HepG2 (cell line): ENCODE data around the gene RBMS2. TPM values are rescaled to one million over a fixed set of nuclear protein-coding genes. Genes with fewer than 3 reads are reported as not detected.

Experiments
- ATM ChIP-seq: fragments of 450-650 bp; IDR thresholded peaks from 2 replicates; pipeline ENCODE4 v1.7.1; 2017; ENCODE audit warnings: mild to moderate bottlenecking, borderline replicate concordance
- CHCHD3 ChIP-seq: sonication (generic); formaldehyde crosslinking; IDR thresholded peaks from 2 replicates; pipeline ENCODE4 v1.8.0; 2022; ENCODE audit warnings: mild to moderate bottlenecking, missing genetic modification reagents, moderate library complexity
- EED ChIP-seq: sonication (generic); formaldehyde crosslinking; IDR thresholded peaks from 2 replicates; pipeline ENCODE4 v1.5.0; 2020; ENCODE audit warnings: mild to moderate bottlenecking, missing genetic modification reagents
- GMEB2 ChIP-seq: IDR thresholded peaks from 2 replicates; pipeline ENCODE4 v1.6.1; 2016; ENCODE audit warnings: missing biosample characterization, missing genetic modification reagents, low read depth
- KDM2A ChIP-seq: sonication (generic); formaldehyde crosslinking; IDR thresholded peaks from 2 replicates; pipeline ENCODE4 v1.4.0; 2020; ENCODE audit warnings: low read depth, missing genetic modification reagents, borderline replicate concordance
- NR2F6 ChIP-seq, 2 experiments: IDR thresholded peaks; 2 replicates each; pipeline ENCODE4 v1.6.1; 2016; ENCODE audit warnings: antibody characterized with exemption in 1 of 2, mild to moderate bottlenecking in 1 of 2
- RBAK ChIP-seq: sonication (generic); formaldehyde crosslinking; IDR thresholded peaks from 2 replicates; pipeline ENCODE4 v1.5.1; 2020; ENCODE audit warnings: mild to moderate bottlenecking, missing genetic modification reagents
- RFX5 ChIP-seq: IDR thresholded peaks from 2 replicates; pipeline ENCODE4 v1.6.1; 2011; ENCODE audit warnings: low read depth, low read length, improper control_type of control experiment
- TERF1 ChIP-seq: sonication (generic); formaldehyde crosslinking; IDR thresholded peaks from 2 replicates; pipeline ENCODE4 v1.8.0; 2022; ENCODE audit warnings: mild to moderate bottlenecking, missing genetic modification reagents, moderate library complexity
- ZBTB20 ChIP-seq: sonication (generic); formaldehyde crosslinking; IDR thresholded peaks from 2 replicates; pipeline ENCODE4 v1.8.1; 2023; ENCODE audit warnings: missing genetic modification reagents, low read depth, mild to moderate bottlenecking, borderline replicate concordance
- ZBTB7A ChIP-seq: sonication (generic); formaldehyde crosslinking; IDR thresholded peaks from 2 replicates; pipeline ENCODE4 v1.8.0; 2022; ENCODE audit warnings: mild to moderate bottlenecking, missing genetic modification reagents
- ZHX2 ChIP-seq, 2 experiments: sonication (generic) in 1 of 2; formaldehyde crosslinking in 1 of 2; IDR thresholded peaks; 2 replicates each; pipeline versions ENCODE4 v1.6.1 to v1.9.0; 2014 to 2022; ENCODE audit warnings: antibody characterized with exemption in 1 of 2, borderline replicate concordance in 1 of 2, inconsistent platforms in 1 of 2, low read depth in 1 of 2, missing genetic modification reagents in 1 of 2
- ZNF180 ChIP-seq: sonication (generic); formaldehyde crosslinking; IDR thresholded peaks from 2 replicates; pipeline ENCODE4 v1.4.0; 2020; ENCODE audit warnings: low read depth, missing genetic modification reagents, borderline replicate concordance
- ZNF335 ChIP-seq: sonication (generic); formaldehyde crosslinking; IDR thresholded peaks from 2 replicates; pipeline ENCODE4 v1.4.0; 2020; ENCODE audit warnings: missing genetic modification reagents
- ZNF496 ChIP-seq: sonication (generic); formaldehyde crosslinking; IDR thresholded peaks from 2 replicates; pipeline ENCODE4 v1.8.1; 2023; ENCODE audit warnings: mild to moderate bottlenecking, moderate library complexity, missing genetic modification reagents; ENCODE audit not compliant: insufficient replicate concordance
- ZNF503 ChIP-seq: sonication (generic); formaldehyde crosslinking; IDR thresholded peaks from 2 replicates; pipeline ENCODE4 v1.4.0; 2020; ENCODE audit warnings: missing genetic modification reagents
- ZNF549 ChIP-seq: sonication (generic); formaldehyde crosslinking; IDR thresholded peaks from 2 replicates; pipeline ENCODE4 v1.5.0; 2020; ENCODE audit warnings: missing genetic modification reagents
- ZNF704 ChIP-seq: sonication (generic); formaldehyde crosslinking; IDR thresholded peaks from 2 replicates; pipeline ENCODE4 v1.8.1; 2023; ENCODE audit warnings: mild to moderate bottlenecking, inconsistent platforms, moderate library complexity, missing genetic modification reagents, borderline replicate concordance
- polyA plus RNA-seq, 8 experiments: library from polyadenylated mRNA; depleted of rRNA in 3 of 8; stranded (reverse) in 7 of 8; unstranded in 1 of 8; fragments of >200 nt; fragmentation: Illumina TruSeq in 4 of 8; extraction: Trizol in 4 of 8; gene quantifications; 2 replicates each; pipeline versions ENCODE4 v1.2.1 to v1.2.3, GENCODE V29; 2011 to 2016; ENCODE audit warnings: low read depth in 4 of 8, missing spikeins in 1 of 8, mixed read lengths in 1 of 8; ENCODE audit not compliant: insufficient read depth in 1 of 8
- total RNA-seq, 5 experiments: library from RNA; depleted of rRNA; stranded (reverse); fragments of >200 nt; fragmentation: Illumina TruSeq; extraction: Trizol; gene quantifications; 2 replicates each; pipeline ENCODE4 v1.2.3, GENCODE V29; 2016; ENCODE audit warnings: low read depth in 1 of 5

Gene RBMS2
- total and polyA plus RNA-seq, 2 of the 13 experiments (the other 11 are each of a cell fraction or from before 2014, with no cell fraction given) = 0.53 to 7.4 TPM

- no peak for TF ChIP-seq ZNF704 (CRISPR knock-in tag)
- no peak for TF ChIP-seq ZNF180 (CRISPR knock-in tag)
- no peak for TF ChIP-seq ZNF496
- no peak for TF ChIP-seq GMEB2
- TF ChIP-seq EED = no peak; the same call in 1 of the 2 replicates
- no peak for TF ChIP-seq RFX5
- peak; percentile 67; the same call in 1 of the 2 replicates for TF ChIP-seq ZNF335 (CRISPR knock-in tag)
- TF ChIP-seq RBAK (CRISPR knock-in tag) = no peak
- TF ChIP-seq ZNF503 = no peak
- no peak for TF ChIP-seq TERF1 (CRISPR knock-in tag)
- TF ChIP-seq CHCHD3 (CRISPR knock-in tag) = no peak
- no peak for TF ChIP-seq NR2F6 (IDR thresholded peaks at IDR 0.05)
- TF ChIP-seq NR2F6 (CRISPR knock-in tag; IDR thresholded peaks at IDR 0.05) = peak; percentile 51; the same call in 1 of the 2 replicates
- TF ChIP-seq ZBTB20 (CRISPR knock-in tag) = no peak
- peak; percentile 71; the same call in 1 of the 2 replicates for TF ChIP-seq ZHX2 (IDR thresholded peaks at IDR 0.05; ENCODE audit: low read depth)
- no peak for TF ChIP-seq ZHX2 (CRISPR knock-in tag; IDR thresholded peaks at IDR 0.05; ENCODE audit: borderline replicate concordance)
- peak; percentile 88; the same call in 1 of the 2 replicates for TF ChIP-seq KDM2A (CRISPR knock-in tag)
- TF ChIP-seq ATM = no peak
- TF ChIP-seq ZNF549 (CRISPR knock-in tag) = no peak
- TF ChIP-seq ZBTB7A (CRISPR knock-in tag) = no peak
These were observed 108.6 kb downstream of the RBMS2 start, which contains the start of gene BAZ2A (continued) for GRCh38 chr12:56630180-56630632.
